H1 (cell line): ENCODE results near the gene CABLES2. TPM values are rescaled to one million over a fixed set of nuclear protein-coding genes. Genes with fewer than 3 reads are reported as not detected.

Experiments used
- BACH1 ChIP-seq: IDR thresholded peaks from 2 replicates; pipeline ENCODE4 v1.6.1; 2012; ENCODE audit warnings: low read length, improper control_type of control experiment
- CTBP2 ChIP-seq: IDR thresholded peaks from 2 replicates; pipeline ENCODE4 v1.7.0; 2011; ENCODE audit warnings: borderline replicate concordance, mild to moderate bottlenecking, moderate library complexity, mixed read lengths, low read length; ENCODE audit not compliant: insufficient read depth, insufficient read length
- HDAC6 ChIP-seq: IDR thresholded peaks from one replicate; pipeline ENCODE4 v1.7.1; 2012; ENCODE audit warnings: low read depth, mild to moderate bottlenecking, inconsistent platforms, low read length, moderate library complexity
- PHF8 ChIP-seq: fragments of 200-600 bp; sonication (generic); conservative IDR thresholded peaks from 2 replicates; pipeline ENCODE4 v1.7.1; 2012; ENCODE audit warnings: low read depth, mild to moderate bottlenecking, inconsistent platforms, low read length, moderate library complexity
- polyA plus RNA-seq, 7 experiments: library from polyadenylated mRNA; depleted of rRNA in 3 of 7; stranded (reverse) in 5 of 7; unstranded in 2 of 7; fragments of >200 nt in 5 of 7; fragments of 200-250 nt in 2 of 7; gene quantifications; 1 replicate in 5 of 7; 2 replicates in 1 of 7; 4 replicates in 1 of 7; pipeline versions ENCODE4 v1.2.1 to v1.2.3, GENCODE V29; 2011 to 2013; ENCODE audit warnings: missing spikeins in 2 of 7, mixed read lengths in 2 of 7
- total RNA-seq: library from RNA; stranded (reverse); fragmentation: NEBNext Ultra II Directional; extraction: Animal tissue kit (Norgen Biotek cat#: 25700); gene quantifications from 2 replicates; pipeline ENCODE4 v1.2.1, GENCODE V29; 2021

Gene CABLES2
- total and polyA plus RNA-seq, 2 of the 8 experiments (the other 6 are each of a cell fraction or from before 2014, with no cell fraction given), result 8.0 to 8.8 TPM

- no peak for TF ChIP-seq BACH1
- no peak for TF ChIP-seq HDAC6
- no peak for TF ChIP-seq CTBP2
- TF ChIP-seq PHF8, result no peak
Measured at GRCh38 chr20:62344092-62344491, 63.0 kb downstream of the CABLES2 start (continued).
